Endothelial cell of umbilical vein (primary cell): ENCODE results near the gene PPFIBP1. TPM values are rescaled to one million over a fixed set of nuclear protein-coding genes. Genes with fewer than 3 reads are reported as not detected.

Experiments used
- BruUV-seq: library from RNA; stranded (reverse); fragments of 400-500 nt; replicated peaks from 2 replicates; lab custom pipeline; 2021; lab: Mats Ljungman, UMichigan
- CTCF ChIA-PET: fragments of 300-600, 350-600 bp; sonication (Branson Sonifier 250); formaldehyde crosslinking; loops from one replicate; lab custom pipeline; 2021; ENCODE audit warnings: antibody characterized with exemption, inconsistent platforms; lab: Charles Lee
- POLR2A ChIA-PET: fragments of 300-600, 350-600 bp; sonication (Branson Sonifier 250); formaldehyde crosslinking; loops from one replicate; lab custom pipeline; 2021; ENCODE audit warnings: antibody characterized with exemption, inconsistent platforms; lab: Charles Lee
- DNase-seq: peaks from one replicate; pipeline ENCODE4 v3.0.0-alpha.2; 2011; ENCODE audit warnings: low read depth, low spot score
- FAIRE-seq: peaks from 2 replicates; lab custom pipeline; 2011; peaks lifted over from hg19 to GRCh38; lab: Jason Lieb, UNC
- H2AFZ ChIP-seq: 2 replicates; pipeline ENCODE4 v1.6.0; 2012; ENCODE audit warnings: low read depth, low read length, control low read depth, inconsistent platforms
- H3K27ac ChIP-seq: 2 replicates; pipeline ENCODE4 v1.5.1; 2011; ENCODE audit warnings: low read depth, mild to moderate bottlenecking, control low read depth, low read length, moderate library complexity; ENCODE audit not compliant: insufficient read depth
- H3K27me3 ChIP-seq, 2 experiments: 2 replicates each; pipeline versions ENCODE4 v1.6.0 to v1.6.1; 2011; ENCODE audit warnings: low read length in 2 of 2, mixed read lengths in 1 of 2; ENCODE audit not compliant: control insufficient read depth in 2 of 2, insufficient read depth in 2 of 2
- H3K36me3 ChIP-seq, 2 experiments: 2 replicates in 1 of 2; 3 replicates in 1 of 2; pipeline ENCODE4 v1.5.1; 2011; ENCODE audit warnings: low read length in 2 of 2, mild to moderate bottlenecking in 1 of 2, moderate library complexity in 1 of 2; ENCODE audit not compliant: control insufficient read depth in 2 of 2, insufficient read depth in 2 of 2; ENCODE audit errors: extremely low read depth in 1 of 2
- H3K4me1 ChIP-seq: 3 replicates; pipeline ENCODE4 v1.5.1; 2011; ENCODE audit warnings: mild to moderate bottlenecking, low read length; ENCODE audit not compliant: control insufficient read depth, insufficient read depth; ENCODE audit errors: extremely low read depth
- H3K4me2 ChIP-seq: 2 replicates; pipeline ENCODE4 v1.6.1; 2011; ENCODE audit warnings: low read length, control low read depth, mixed read lengths; ENCODE audit not compliant: insufficient read depth
- H3K4me3 ChIP-seq, 3 experiments: fragments of 200-600 bp in 1 of 3; sonication (generic), shearing (Covaris generic) in 1 of 3; replicated peaks in 1 of 3; 2 replicates each; pipeline ENCODE4 v1.5.1; 2011 to 2016; ENCODE audit warnings: control low read depth in 3 of 3, low read length in 3 of 3, mild to moderate bottlenecking in 2 of 3, inconsistent platforms in 1 of 3, low read depth in 1 of 3, moderate library complexity in 1 of 3; ENCODE audit not compliant: insufficient read depth in 1 of 3
- H3K79me2 ChIP-seq: 2 replicates; pipeline ENCODE4 v1.6.0; 2012; ENCODE audit warnings: low read length, inconsistent platforms; ENCODE audit not compliant: control insufficient read depth, insufficient read depth
- H3K9ac ChIP-seq: replicated peaks from 2 replicates; pipeline ENCODE3; 2011; ENCODE audit warnings: low read length, control low read depth; ENCODE audit not compliant: insufficient read depth; ENCODE audit errors: extremely low read depth
- H3K9me1 ChIP-seq: replicated peaks from 3 replicates; pipeline ENCODE4 v1.6.0; 2011; ENCODE audit warnings: mild to moderate bottlenecking, low read length; ENCODE audit not compliant: control insufficient read depth, insufficient read depth; ENCODE audit errors: extremely low read depth
- H3K9me3 ChIP-seq: replicated peaks from 2 replicates; pipeline ENCODE4 v1.5.1; 2012; ENCODE audit warnings: low read length, inconsistent platforms; ENCODE audit not compliant: control insufficient read depth, insufficient read depth
- H4K20me1 ChIP-seq: replicated peaks from 2 replicates; pipeline ENCODE3; 2011; ENCODE audit warnings: mild to moderate bottlenecking, low read length; ENCODE audit not compliant: control insufficient read depth, insufficient read depth; ENCODE audit errors: extremely low read depth
- EZH2 ChIP-seq: IDR thresholded peaks from 2 replicates; pipeline ENCODE4 v1.6.1; 2012; ENCODE audit warnings: borderline replicate concordance, low read depth, mild to moderate bottlenecking, moderate library complexity, low read length, inconsistent platforms; ENCODE audit not compliant: severe bottlenecking
- FOS ChIP-seq: IDR thresholded peaks from 2 replicates; pipeline ENCODE4 v1.6.1; 2011; ENCODE audit warnings: mild to moderate bottlenecking, low read length, moderate library complexity, borderline replicate concordance; ENCODE audit not compliant: insufficient read depth
- GATA2 ChIP-seq: IDR thresholded peaks from 2 replicates; pipeline ENCODE4 v1.7.0; 2011; ENCODE audit warnings: low read depth, mild to moderate bottlenecking, moderate library complexity, mixed read lengths, low read length; ENCODE audit not compliant: insufficient read length, insufficient read depth
- JUN ChIP-seq: IDR thresholded peaks from 2 replicates; pipeline ENCODE4 v1.6.1; 2011; ENCODE audit warnings: borderline replicate concordance, low read depth; ENCODE audit not compliant: insufficient read length, insufficient read depth
- MYC ChIP-seq: IDR thresholded peaks from one replicate; pipeline ENCODE4 v1.6.1; 2011; ENCODE audit warnings: mild to moderate bottlenecking, low read depth, low read length
- POLR2A ChIP-seq: IDR thresholded peaks from 2 replicates; pipeline ENCODE4 v1.6.1; 2012; ENCODE audit warnings: low read depth, mild to moderate bottlenecking, control low read depth, low read length
- POLR2AphosphoS5 ChIP-seq: IDR thresholded peaks from 2 replicates; pipeline ENCODE4 v1.6.1; 2012; ENCODE audit warnings: low read depth, mild to moderate bottlenecking, control low read depth, low read length, moderate library complexity; ENCODE audit not compliant: insufficient read depth
- dilution Hi-C: fragments of 300-500 bp; cut with MboI; formaldehyde crosslinking; loops from one replicate; pipeline ENCODE4 v1.15.0; 2019; ENCODE audit warnings: low sequenced_read_pairs; ENCODE audit not compliant: extremely low pct_ligation_motif_present
- intact Hi-C: fragments of 100-400 bp; cut with micrococcal nuclease; formaldehyde crosslinking; loops from one replicate; pipeline ENCODE4 v1.10.0; 2022
- polyA plus RNA-seq, 4 experiments: library from polyadenylated mRNA; depleted of rRNA in 3 of 4; stranded (reverse) in 3 of 4; unstranded in 1 of 4; fragments of >200 nt; gene quantifications; 2 replicates each; pipeline versions ENCODE4 v1.2.1 to v1.2.3, GENCODE V29; 2011 to 2012; ENCODE audit warnings: missing spikeins in 1 of 4
- total RNA-seq: library from RNA; stranded (reverse); gene quantifications from 2 replicates; pipeline ENCODE4 v1.2.3, GENCODE V29; 2021
- TF ChIP-seq, protein P1 (sequence below), 2 donors: IDR thresholded peaks; 1 replicate in 1 of 2; 2 replicates in 1 of 2; pipeline ENCODE4 v1.5.1; 2011; ENCODE audit warnings: low read length in 2 of 2, mild to moderate bottlenecking in 2 of 2, moderate library complexity in 2 of 2, control low read depth in 1 of 2, inconsistent platforms in 1 of 2, low read depth in 1 of 2; ENCODE audit not compliant: insufficient read depth in 1 of 2; ENCODE audit errors: extremely low read depth in 1 of 2
- TF ChIP-seq, protein P2 (sequence below): IDR thresholded peaks from 2 replicates; pipeline ENCODE4 v1.6.1; 2011; ENCODE audit not compliant: insufficient read depth, insufficient read length

PPFIBP1 gene
- total and polyA plus RNA-seq, 2 donors (not counting 3 experiments of a cell fraction or from before 2014, with no cell fraction given) = 45.5 to 154 TPM

DNA sequence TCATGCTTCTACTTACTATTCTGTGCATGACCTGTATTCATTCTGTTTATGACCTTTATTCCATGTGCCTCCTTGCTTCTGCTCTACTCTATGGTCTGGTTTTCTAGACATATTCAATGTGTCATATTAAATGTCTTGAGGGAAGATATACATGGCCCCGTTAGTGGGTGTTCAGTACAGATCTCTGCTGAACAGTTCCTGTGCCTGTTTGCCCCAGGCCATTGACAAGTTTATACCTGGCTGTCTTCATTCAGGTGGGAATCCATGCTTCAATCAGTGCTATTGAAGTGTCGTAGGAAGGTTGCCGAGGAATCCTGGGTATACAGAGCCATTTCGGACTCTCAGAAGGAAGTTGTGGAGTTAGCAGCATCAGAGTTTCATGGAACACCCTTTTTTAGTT is 7.4 kb upstream of the PPFIBP1 start:
- POLR2A ChIA-PET = interaction anchor here (0.7 kb wide), 1 partner anchor 35 kb away, joined by 3 read pairs; no protein-coding TSS in a partner anchor
- CTCF ChIA-PET = no interaction called here
- no peaks in the 10 kb centered on the region for H4K20me1 ChIP-seq

DNA sequence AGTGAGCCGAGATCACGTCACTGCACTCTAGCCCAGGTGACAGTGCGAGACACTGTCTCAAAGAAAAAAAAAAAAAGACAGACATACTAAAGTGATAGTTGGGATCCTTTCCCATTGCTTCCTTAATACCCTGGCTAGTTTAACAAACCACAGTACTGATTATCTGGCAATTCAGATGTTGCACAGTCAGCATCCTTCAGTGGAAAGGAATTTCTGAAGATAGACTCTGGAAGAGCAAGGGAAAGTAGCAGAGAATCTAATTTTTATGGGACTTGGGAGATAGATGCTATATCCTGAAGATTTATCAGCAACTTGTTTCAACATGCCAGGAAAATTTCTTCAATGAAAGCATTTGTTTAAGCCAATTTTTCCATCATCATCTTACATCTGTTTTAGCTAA is 6.5 kb upstream of the PPFIBP1 start:
- Histone ChIP-seq H3K27ac (no peak overlapping the region), H3K4me1 (peaks cover 7% of the 10 kb centered on the region), H4K20me1 (no peaks in the 10 kb centered on the region), H3K27me3 (no peaks in the 10 kb centered on the region), H3K9ac (no peak overlapping the region), H2AFZ (no peak overlapping the region), H3K36me3 (no peaks in the 10 kb centered on the region), H3K9me3 (no peaks in the 10 kb centered on the region), H3K4me3 (no peak overlapping the region), H3K79me2 (no peaks in the 10 kb centered on the region), H3K9me1 (no peaks in the 10 kb centered on the region), H3K4me2 (no peak overlapping the region)
- intact Hi-C loops (no loop called here), dilution Hi-C loops (no loop called here)
- TF ChIP-seq POLR2A (no peak), FOS (no peak), POLR2AphosphoS5 (no peak), MYC (no peak), EZH2 (no peak), JUN (no peak), GATA2 (no peak)
- TF ChIP-seq, protein P1, sequence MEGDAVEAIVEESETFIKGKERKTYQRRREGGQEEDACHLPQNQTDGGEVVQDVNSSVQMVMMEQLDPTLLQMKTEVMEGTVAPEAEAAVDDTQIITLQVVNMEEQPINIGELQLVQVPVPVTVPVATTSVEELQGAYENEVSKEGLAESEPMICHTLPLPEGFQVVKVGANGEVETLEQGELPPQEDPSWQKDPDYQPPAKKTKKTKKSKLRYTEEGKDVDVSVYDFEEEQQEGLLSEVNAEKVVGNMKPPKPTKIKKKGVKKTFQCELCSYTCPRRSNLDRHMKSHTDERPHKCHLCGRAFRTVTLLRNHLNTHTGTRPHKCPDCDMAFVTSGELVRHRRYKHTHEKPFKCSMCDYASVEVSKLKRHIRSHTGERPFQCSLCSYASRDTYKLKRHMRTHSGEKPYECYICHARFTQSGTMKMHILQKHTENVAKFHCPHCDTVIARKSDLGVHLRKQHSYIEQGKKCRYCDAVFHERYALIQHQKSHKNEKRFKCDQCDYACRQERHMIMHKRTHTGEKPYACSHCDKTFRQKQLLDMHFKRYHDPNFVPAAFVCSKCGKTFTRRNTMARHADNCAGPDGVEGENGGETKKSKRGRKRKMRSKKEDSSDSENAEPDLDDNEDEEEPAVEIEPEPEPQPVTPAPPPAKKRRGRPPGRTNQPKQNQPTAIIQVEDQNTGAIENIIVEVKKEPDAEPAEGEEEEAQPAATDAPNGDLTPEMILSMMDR (IDR thresholded peaks at IDR 0.05; ENCODE audit: extremely low read depth in 1 of 2, insufficient read depth in 1 of 2, low read depth in 1 of 2, low read length in 2 of 2) = no peak
- TF ChIP-seq, protein P2, sequence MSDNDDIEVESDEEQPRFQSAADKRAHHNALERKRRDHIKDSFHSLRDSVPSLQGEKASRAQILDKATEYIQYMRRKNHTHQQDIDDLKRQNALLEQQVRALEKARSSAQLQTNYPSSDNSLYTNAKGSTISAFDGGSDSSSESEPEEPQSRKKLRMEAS = no peak
- POLR2A ChIA-PET = no interaction called here
- DNase-seq (no peak), FAIRE-seq (no peak)
- no TSS peak for BruUV-seq
- CTCF ChIA-PET = no interaction called here

More for the DNA sequence above, 7.4 kb upstream of the PPFIBP1 start:
- Histone ChIP-seq H3K4me3 (no peak overlapping the region), H3K36me3 (no peaks in the 10 kb centered on the region), H3K27ac (no peak overlapping the region), H3K9me1 (no peaks in the 10 kb centered on the region), H2AFZ (no peak overlapping the region), H3K9ac (no peak overlapping the region), H3K79me2 (no peaks in the 10 kb centered on the region), H3K27me3 (no peaks in the 10 kb centered on the region), H3K4me2 (no peak overlapping the region), H3K4me1 (peaks cover 7% of the 10 kb centered on the region), H3K9me3 (no peaks in the 10 kb centered on the region)
- TF ChIP-seq FOS (no peak), POLR2A (no peak), JUN (no peak), EZH2 (no peak)
- intact Hi-C loops (no loop called here), dilution Hi-C loops (no loop called here)
- no peak for FAIRE-seq
- no peak for DNase-seq
- no TSS peak for BruUV-seq
